Kasumi-1 (cell line): Measurements from ENCODE around the gene RIOX2.

Source experiments
- DNase-seq, 2 experiments: peaks; one replicate each; lab custom pipeline; 2025; lab: John Stamatoyannopoulos, UW

Gene RIOX2

GRCh38 chr3:97954228-97954827 lies 17.9 kb downstream of the RIOX2 start:
- DNase-seq: no peak

GRCh38 chr3:97952872-97953271 lies 19.4 kb downstream of the RIOX2 start:
- DNase-seq: no peak

GRCh38 chr3:97952280-97952679 lies 20.0 kb downstream of the RIOX2 start:
- no peak for DNase-seq

- no peak for DNase-seq
Measured at GRCh38 chr3:97950360-97950759, 21.9 kb downstream of the RIOX2 start.

- DNase-seq: no peak
Measured at GRCh38 chr3:97949743-97950142, 22.5 kb downstream of the RIOX2 start.

GRCh38 chr3:97949110-97949485 lies 23.1 kb downstream of the RIOX2 start:
- DNase-seq: no peak

GRCh38 chr3:97948351-97949109 lies 23.7 kb downstream of the RIOX2 start:
- DNase-seq: no peak

GRCh38 chr3:97942801-97943546 lies 29.3 kb downstream of the RIOX2 start:
- DNase-seq: no peak

GRCh38 chr3:97940034-97940433 lies 32.2 kb downstream of the RIOX2 start:
- DNase-seq: no peak

- DNase-seq: no peak
Measured at GRCh38 chr3:97939401-97939800, 32.8 kb downstream of the RIOX2 start.

GRCh38 chr3:97938444-97938843 lies 33.8 kb downstream of the RIOX2 start:
- no peak for DNase-seq

- no peak for DNase-seq
Measured at GRCh38 chr3:97937205-97937604, 35.0 kb downstream of the RIOX2 start.

GRCh38 chr3:97935842-97936241 lies 36.4 kb downstream of the RIOX2 start:
- no peak for DNase-seq

- DNase-seq: no peak
Measured at GRCh38 chr3:97934980-97935695, 37.1 kb downstream of the RIOX2 start.

- DNase-seq: peak; percentile 12 to 24
Measured at GRCh38 chr3:97932387-97932801, 39.8 kb downstream of the RIOX2 start.

GRCh38 chr3:97931218-97931617 lies 41.0 kb downstream of the RIOX2 start:
- no peak for DNase-seq

- no peak for DNase-seq
Measured at GRCh38 chr3:97930018-97930417, 42.2 kb downstream of the RIOX2 start.

- no peak for DNase-seq
Measured at GRCh38 chr3:97928986-97929385, 43.2 kb downstream of the RIOX2 start.

- DNase-seq: no peak
Measured at GRCh38 chr3:97927704-97928103, 44.5 kb downstream of the RIOX2 start.

- no peak for DNase-seq
Measured at GRCh38 chr3:97917813-97918536, 54.3 kb downstream of the RIOX2 start.

- no peak for DNase-seq
Measured at GRCh38 chr3:97916576-97916975, 55.7 kb downstream of the RIOX2 start.

- DNase-seq: no peak
Measured at GRCh38 chr3:97914388-97914787, 57.8 kb downstream of the RIOX2 start.
